HL-60 (cell line): Measurements from ENCODE around the gene ANKH.

Experiments used
- POLR2AphosphoS5 ChIP-seq: IDR thresholded peaks from 2 replicates; pipeline ENCODE4 v1.6.1; 2012; ENCODE audit warnings: low read depth
- TF ChIP-seq, protein P1 (sequence below): IDR thresholded peaks from one replicate; pipeline ENCODE4 v1.5.1; 2011; ENCODE audit warnings: low read length, control low read depth, inconsistent platforms; ENCODE audit not compliant: insufficient read depth
- TF ChIP-seq, protein P2 (sequence below): IDR thresholded peaks from 2 replicates; pipeline ENCODE4 v1.6.1; 2012; ENCODE audit warnings: low read depth; ENCODE audit not compliant: insufficient replicate concordance

DNA sequence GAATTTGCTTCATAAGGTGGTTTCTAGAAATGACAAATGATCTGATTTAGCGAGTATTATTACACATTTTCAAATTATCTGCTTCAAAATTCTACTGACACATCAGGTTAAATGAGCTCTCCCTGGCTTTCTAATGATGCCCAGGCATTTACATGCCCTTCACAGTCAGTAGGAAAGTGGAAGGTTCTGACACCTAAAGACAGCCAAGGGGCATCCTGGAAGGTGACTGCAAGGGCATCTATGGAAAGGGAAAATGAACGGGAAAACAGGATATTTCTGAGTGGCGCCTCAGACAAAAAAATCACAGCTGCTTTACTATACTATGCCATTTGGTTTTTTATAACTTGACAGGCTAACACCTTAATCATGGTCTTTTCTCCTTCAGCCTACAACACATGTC lies 31.0 kb downstream of the ANKH start:
- TF ChIP-seq, protein P1, sequence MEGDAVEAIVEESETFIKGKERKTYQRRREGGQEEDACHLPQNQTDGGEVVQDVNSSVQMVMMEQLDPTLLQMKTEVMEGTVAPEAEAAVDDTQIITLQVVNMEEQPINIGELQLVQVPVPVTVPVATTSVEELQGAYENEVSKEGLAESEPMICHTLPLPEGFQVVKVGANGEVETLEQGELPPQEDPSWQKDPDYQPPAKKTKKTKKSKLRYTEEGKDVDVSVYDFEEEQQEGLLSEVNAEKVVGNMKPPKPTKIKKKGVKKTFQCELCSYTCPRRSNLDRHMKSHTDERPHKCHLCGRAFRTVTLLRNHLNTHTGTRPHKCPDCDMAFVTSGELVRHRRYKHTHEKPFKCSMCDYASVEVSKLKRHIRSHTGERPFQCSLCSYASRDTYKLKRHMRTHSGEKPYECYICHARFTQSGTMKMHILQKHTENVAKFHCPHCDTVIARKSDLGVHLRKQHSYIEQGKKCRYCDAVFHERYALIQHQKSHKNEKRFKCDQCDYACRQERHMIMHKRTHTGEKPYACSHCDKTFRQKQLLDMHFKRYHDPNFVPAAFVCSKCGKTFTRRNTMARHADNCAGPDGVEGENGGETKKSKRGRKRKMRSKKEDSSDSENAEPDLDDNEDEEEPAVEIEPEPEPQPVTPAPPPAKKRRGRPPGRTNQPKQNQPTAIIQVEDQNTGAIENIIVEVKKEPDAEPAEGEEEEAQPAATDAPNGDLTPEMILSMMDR, result no peak
- no peak for TF ChIP-seq POLR2AphosphoS5
- TF ChIP-seq, protein P2, sequence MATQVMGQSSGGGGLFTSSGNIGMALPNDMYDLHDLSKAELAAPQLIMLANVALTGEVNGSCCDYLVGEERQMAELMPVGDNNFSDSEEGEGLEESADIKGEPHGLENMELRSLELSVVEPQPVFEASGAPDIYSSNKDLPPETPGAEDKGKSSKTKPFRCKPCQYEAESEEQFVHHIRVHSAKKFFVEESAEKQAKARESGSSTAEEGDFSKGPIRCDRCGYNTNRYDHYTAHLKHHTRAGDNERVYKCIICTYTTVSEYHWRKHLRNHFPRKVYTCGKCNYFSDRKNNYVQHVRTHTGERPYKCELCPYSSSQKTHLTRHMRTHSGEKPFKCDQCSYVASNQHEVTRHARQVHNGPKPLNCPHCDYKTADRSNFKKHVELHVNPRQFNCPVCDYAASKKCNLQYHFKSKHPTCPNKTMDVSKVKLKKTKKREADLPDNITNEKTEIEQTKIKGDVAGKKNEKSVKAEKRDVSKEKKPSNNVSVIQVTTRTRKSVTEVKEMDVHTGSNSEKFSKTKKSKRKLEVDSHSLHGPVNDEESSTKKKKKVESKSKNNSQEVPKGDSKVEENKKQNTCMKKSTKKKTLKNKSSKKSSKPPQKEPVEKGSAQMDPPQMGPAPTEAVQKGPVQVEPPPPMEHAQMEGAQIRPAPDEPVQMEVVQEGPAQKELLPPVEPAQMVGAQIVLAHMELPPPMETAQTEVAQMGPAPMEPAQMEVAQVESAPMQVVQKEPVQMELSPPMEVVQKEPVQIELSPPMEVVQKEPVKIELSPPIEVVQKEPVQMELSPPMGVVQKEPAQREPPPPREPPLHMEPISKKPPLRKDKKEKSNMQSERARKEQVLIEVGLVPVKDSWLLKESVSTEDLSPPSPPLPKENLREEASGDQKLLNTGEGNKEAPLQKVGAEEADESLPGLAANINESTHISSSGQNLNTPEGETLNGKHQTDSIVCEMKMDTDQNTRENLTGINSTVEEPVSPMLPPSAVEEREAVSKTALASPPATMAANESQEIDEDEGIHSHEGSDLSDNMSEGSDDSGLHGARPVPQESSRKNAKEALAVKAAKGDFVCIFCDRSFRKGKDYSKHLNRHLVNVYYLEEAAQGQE, result no peak
